Measurements from ENCODE around the gene TMEM244. TPM values are rescaled to one million over a fixed set of nuclear protein-coding genes. Genes with fewer than 3 reads are reported as not detected.
A peak's percentile ranks its signal among the peaks of the same experiment; 100 is the strongest.
"Not testable (repeated sequence)": the region's sequence is repeated elsewhere in the genome, so short reads cannot be mapped to it uniquely, and the experiment has no call there.

Gene TMEM244
- total RNA-seq, 1 experiment from 2014 or later = not detected

GRCh38 chr6:129867403-129867802, 6.3 kb upstream of the TMEM244 start:
- DNase-seq (ENCODE audit: low read depth) = no peak

GRCh38 chr6:129866688-129867087, 5.6 kb upstream of the TMEM244 start:
- DNase-seq (ENCODE audit: low read depth) = no peak

GRCh38 chr6:129866256-129866655, 5.1 kb upstream of the TMEM244 start:
- DNase-seq (ENCODE audit: low read depth) = no peak

- peak; percentile 29 for DNase-seq (ENCODE audit: low read depth)
Observed at GRCh38 chr6:129865013-129865412, 3.9 kb upstream of the TMEM244 start.

DNA sequence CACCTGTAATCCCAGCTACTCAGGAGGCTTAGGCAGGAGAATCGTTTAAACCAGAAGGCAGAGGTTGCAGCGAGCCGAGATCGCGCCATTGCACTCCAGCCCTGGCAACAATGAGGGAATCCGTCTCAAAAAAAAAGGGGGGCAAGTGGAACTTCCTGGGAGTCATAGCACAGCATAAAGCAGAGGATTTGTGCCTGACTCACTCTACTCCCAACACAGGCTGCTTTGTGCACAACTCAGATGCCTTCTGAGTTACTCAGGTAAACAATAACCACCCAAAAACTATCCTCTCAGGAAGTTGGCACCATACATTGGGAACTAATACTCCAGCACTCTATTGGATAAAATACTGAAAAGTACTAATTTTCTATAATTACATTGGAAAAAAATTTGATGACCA, 2.5 kb upstream of the TMEM244 start:
- peak; percentile 82 for DNase-seq (ENCODE audit: low read depth)

- DNase-seq (ENCODE audit: low read depth) = no peak
Observed at GRCh38 chr6:129859524-129859923, 1.6 kb downstream of the TMEM244 start.

GRCh38 chr6:129857838-129858237, 3.3 kb downstream of the TMEM244 start:
- DNase-seq (ENCODE audit: low read depth) = no peak

DNA sequence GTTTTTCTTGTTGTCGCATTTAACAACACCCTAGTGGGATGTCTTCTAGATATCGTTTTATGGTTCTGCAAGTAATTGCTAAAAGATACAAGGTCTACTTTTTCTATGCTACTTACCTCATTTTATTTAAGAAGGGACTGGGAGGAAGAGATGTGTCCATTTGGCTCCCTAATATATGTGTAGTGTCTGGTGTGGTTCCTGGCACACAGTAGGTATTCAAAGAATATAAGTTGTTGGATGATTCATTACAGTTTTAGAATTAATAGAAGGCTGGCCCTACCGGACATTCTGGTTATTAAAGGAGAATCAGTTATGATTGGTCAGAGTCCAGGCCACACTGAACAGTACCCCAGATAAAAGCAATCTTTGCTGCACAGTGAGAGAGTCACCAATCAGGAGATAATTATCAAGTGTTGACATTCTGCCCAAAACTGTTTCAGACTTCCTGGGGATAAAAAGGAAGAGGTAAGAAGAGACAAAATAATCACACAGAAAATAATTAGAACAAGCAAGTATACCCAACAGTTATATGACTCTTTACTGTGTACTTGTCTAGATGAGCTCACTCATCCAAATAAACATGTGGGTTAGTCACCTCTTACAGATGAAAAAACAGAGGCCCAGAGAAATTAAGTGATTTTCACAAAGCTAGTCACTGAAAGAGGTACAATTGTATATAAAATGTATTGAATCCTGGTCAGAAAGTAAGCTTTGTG, 7.0 kb downstream of the TMEM244 start:
- DNase-seq (ENCODE audit: low read depth) = peak; percentile 48

DNA sequence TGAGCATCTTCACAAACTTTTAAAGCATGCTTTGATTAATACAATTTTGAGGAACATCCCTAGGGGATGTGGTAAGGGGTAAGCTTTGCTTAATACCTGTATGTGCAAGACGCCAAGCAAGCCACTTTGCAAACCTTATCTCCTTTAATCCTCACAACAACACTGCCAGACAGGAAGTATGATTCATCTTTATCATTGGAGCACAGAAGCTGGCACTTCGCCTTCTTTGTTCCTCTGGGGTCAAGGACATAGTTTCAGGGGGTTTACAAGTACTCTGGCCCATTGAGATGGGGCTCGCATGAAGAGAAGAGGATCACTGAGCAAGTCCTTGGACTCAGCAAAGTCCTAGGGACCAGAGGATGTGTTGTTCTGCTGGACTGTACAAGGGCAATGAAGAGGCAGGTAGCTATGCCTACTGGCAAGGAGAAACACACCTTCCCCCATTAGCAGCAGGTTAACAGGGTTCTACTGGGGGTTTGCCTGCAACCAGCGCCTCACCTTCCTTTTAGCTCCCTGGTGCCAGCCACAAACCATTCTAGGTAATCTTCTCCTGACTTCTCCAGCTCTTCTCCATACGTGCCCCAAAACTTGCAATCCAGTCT, 8.8 kb downstream of the TMEM244 start:
- peak; percentile 56 for DNase-seq (ENCODE audit: low read depth)

DNA sequence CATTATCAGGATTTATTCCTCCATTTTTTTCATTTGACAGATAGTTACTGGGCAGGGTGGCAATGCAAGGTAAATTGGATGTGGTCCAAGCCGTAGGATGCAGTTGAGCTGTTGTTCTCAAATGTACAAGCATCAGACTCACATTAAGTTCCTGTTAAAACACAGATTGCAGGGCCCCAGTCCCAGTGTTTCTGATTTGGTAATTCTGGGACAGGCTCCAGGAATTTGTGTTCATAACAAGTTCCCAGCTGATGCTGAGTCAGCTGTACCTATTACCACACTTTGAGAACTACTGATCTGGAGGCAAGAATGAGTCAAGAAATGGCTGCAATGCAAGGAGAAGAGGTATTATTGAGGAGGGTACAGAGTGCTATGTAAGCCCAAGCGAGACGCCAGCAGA, 11.7 kb downstream of the TMEM244 start:
- DNase-seq (ENCODE audit: low read depth) = peak; percentile 70

- DNase-seq (ENCODE audit: low read depth) = no peak
Observed at GRCh38 chr6:129846761-129847160, 14.4 kb downstream of the TMEM244 start.

DNA sequence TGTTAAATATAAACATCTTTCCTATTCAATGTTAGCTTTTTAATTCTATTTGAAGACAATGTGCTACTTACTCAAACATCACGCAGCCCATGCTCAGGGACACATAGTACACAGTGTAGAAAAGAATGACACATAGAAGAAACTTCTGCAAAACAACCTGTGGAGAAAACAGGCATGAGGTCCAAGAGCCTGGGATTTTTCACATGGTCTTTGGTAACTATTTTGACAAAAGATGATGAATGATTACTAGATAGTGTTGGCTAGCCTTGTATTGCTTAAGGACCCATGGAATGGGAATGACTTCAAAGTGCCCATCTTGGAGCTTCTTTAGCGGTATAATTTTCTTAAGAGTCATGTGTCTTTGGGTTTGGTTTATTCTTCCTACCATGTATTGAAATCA, 15.4 kb downstream of the TMEM244 start:
- DNase-seq (ENCODE audit: low read depth) = no peak

- peak; percentile 85 for DNase-seq (ENCODE audit: low read depth)
Observed at GRCh38 chr6:129844118-129844891, 16.8 kb downstream of the TMEM244 start.

- DNase-seq (ENCODE audit: low read depth) = no peak
Observed at GRCh38 chr6:129843573-129843972, 17.5 kb downstream of the TMEM244 start.

- no peak for DNase-seq (ENCODE audit: low read depth)
Observed at GRCh38 chr6:129842881-129843409, 18.2 kb downstream of the TMEM244 start.

DNA sequence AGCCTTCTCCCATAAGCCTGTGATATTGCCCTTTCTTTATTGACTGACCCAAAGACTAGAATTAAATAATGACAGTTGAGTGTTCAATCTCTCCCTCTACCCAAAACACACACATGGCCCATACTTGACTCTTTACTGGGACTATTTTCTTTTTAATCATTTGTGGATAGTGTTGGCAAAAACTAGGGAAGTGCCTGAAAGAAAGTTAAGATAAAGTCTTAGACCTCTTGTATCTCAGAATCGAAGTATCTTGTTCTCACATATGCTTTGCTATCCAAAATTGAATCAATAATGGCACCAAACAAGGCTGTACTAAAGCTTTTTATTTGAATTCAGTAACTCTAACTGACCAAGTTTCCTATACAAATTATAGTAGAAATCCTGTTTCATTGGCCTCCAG, 19.0 kb downstream of the TMEM244 start:
- DNase-seq (ENCODE audit: low read depth) = no peak

DNA sequence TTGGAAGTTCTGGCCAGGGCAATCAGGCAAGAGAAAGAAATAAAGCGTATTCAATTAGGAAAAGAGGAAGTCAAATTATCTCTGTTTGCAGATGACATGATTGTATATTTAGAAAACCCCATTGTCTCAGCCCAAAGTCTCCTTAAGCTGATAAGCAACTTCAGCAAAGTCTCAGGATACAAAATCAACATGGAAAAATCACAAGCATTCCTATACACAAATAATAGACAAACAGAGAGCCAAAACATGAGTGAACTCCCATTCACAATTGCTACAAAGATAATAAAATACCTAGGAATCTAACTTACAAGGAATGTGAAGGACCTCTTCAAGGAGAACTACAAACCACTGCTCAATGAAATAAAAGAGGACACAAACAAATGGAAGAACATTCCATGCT, 21.6 kb downstream of the TMEM244 start:
- not testable (repeated sequence) for DNase-seq (ENCODE audit: low read depth)

DNA sequence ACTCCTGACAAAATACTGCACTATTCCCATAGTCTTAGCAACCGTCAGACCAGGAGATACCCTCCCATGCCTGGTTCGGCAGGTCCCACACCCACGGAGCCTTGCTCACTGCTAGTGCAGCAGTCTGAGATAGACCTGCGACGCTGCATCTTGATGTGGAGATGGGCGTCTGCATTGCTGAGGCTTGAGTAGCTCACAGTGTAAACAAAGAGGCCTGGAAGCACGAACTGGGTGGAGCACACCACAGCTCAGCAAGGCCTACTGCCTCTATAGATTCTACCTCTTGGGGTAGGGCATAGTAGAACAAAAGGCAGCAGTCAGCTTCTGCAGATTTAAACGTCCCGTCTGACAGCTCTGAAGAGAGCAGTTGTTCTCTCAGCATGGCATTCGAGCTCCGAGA, 25.4 kb downstream of the TMEM244 start:
- DNase-seq (ENCODE audit: low read depth) = no peak

DNA sequence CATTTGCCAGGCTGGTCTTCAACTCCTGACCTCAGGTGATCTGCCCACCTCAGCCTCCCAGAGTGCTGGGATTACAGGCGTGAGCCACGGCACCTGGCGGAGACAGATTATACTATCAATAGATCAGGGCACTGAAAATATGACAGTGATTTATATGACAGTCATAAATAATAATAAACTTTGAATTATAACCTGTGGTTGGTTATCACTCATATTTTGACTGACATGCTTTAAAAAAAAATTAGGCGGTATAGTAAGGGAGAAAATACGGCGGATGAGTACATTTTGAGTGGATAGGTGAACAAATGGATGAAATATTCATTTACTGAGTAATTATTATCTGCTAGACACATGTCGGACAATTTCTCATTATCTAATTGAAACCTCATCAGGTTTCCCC, 28.8 kb downstream of the TMEM244 start:
- DNase-seq (ENCODE audit: low read depth) = no peak

DNA sequence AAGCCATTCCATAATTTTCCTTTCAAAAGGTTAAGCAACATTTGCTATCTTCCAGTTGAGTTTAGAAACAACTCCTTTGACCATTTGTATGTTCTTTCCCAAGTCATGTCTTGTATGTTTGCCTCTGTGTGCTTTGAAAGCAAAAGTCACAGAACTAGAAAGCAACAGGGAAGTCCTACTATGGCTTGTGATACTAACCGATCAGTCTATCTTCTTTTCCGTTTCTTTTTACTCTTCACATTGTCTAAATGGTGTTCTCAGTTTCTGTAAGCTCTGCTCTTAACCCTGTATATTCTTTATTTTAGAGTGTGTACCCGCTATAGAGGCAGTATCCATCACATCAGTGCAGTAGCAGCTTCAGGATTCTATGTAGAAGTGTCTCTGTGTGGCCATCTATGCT, 32.9 kb downstream of the TMEM244 start:
- DNase-seq (ENCODE audit: low read depth) = no peak

DNA sequence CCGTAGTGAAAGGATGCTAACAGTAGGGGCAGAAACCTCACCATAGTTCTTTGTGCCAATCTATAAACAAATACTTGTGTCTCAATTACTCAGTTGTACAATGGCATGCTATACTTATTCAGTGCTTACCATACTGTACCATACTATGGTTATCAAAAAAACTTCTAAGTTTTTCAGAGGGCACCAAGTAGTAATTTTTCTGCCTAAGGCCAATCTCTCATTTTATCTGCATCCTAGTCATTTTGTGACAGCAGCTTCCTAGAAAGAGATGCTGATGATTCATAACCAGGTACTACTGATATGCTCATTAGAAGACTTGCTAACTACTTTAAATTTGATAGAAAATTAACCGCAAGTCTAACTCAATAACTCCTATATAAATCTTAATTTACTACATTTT, 42.9 kb downstream of the TMEM244 start:
- DNase-seq (ENCODE audit: low read depth) = no peak

DNA sequence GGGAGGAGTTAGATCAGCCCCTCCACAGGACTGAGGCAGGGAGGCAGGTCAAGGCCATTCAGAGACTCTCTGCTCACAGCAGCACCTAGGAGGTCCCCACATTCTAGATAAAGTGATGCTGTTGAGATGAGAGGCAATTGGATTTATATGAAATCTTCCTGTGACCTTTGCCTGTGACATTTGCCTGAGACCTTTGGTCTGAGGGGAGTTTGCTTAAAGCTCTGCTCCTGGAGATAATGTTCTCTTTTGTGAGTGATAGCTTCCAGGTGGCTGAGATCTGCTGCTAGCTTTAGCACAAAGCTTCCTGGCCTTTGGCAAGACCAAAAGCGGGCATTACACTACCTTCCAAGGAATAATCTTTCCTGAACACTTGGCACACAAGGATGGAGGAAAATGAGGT, 43.3 kb downstream of the TMEM244 start:
- DNase-seq (ENCODE audit: low read depth) = no peak

All from HT1080 (cell line).